Measurements from ENCODE around the gene CCDC141.

CCDC141 gene

DNA sequence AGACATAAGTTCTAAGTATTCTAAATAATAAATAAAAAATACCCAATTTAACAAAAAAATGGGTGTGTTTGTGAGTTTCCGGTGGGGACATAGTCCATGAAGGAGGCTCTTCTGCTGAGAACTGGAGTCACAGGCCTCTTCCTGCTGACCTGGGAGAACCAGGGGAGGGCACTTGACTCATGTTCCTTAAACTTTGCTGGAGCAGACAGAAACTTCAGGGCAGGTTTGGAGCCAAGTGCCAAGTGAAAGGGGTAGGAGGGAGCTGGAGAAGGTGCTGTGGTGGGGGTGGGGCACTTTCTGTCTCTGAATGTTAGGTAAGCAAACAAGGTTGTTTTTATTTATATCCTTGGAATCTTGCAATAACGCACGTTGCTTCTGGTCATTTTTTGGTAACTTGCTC, 163.9 kb downstream of the CCDC141 start:
- Histone ChIP-seq H3K4me1 (ENCODE audit: insufficient read depth, low read length) (no peaks in the 10 kb centered on the region), H3K36me3 (ENCODE audit: insufficient read depth, low read length) (no peaks in the 10 kb centered on the region), H3K4me2 (ENCODE audit: insufficient read depth, low read length) (no peak overlapping the region), H3K27me3 (ENCODE audit: insufficient read depth, low read length, poor library complexity) (no peaks in the 10 kb centered on the region), H3K9me3 (ENCODE audit: insufficient read depth, low read length, severe bottlenecking) (no peaks in the 10 kb centered on the region), H3K27ac (ENCODE audit: low read length) (no peak overlapping the region), H3K79me2 (ENCODE audit: insufficient read depth, low read length) (no peaks in the 10 kb centered on the region), H4K20me1 (ENCODE audit: insufficient read depth, low read length) (no peaks in the 10 kb centered on the region), H3K9ac (ENCODE audit: low read depth, low read length) (no peak overlapping the region), H2AFZ (ENCODE audit: low read depth, low read length) (no peak overlapping the region), H3K4me3 (ENCODE audit: low read depth in 1 of 2, low read length in 2 of 2) (no peak overlapping the region)
- DNase-seq (no peak), ATAC-seq (ENCODE audit: insufficient read depth, low read depth) (no peak)
- TF ChIP-seq, protein P1, sequence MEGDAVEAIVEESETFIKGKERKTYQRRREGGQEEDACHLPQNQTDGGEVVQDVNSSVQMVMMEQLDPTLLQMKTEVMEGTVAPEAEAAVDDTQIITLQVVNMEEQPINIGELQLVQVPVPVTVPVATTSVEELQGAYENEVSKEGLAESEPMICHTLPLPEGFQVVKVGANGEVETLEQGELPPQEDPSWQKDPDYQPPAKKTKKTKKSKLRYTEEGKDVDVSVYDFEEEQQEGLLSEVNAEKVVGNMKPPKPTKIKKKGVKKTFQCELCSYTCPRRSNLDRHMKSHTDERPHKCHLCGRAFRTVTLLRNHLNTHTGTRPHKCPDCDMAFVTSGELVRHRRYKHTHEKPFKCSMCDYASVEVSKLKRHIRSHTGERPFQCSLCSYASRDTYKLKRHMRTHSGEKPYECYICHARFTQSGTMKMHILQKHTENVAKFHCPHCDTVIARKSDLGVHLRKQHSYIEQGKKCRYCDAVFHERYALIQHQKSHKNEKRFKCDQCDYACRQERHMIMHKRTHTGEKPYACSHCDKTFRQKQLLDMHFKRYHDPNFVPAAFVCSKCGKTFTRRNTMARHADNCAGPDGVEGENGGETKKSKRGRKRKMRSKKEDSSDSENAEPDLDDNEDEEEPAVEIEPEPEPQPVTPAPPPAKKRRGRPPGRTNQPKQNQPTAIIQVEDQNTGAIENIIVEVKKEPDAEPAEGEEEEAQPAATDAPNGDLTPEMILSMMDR (IDR thresholded peaks at IDR 0.05; ENCODE audit: borderline replicate concordance, extremely low read depth, low read length, poor library complexity, severe bottlenecking) = no peak
- TF ChIP-seq EZH2 (IDR thresholded peaks at IDR 0.05; ENCODE audit: borderline replicate concordance, low read depth, low read length, severe bottlenecking) = no peak

- no peaks in the 10 kb centered on the region for H3K36me3 ChIP-seq (ENCODE audit: insufficient read depth, low read length)
- no peak overlapping the region for H3K27ac ChIP-seq (ENCODE audit: low read length)
- no peak overlapping the region for H3K4me2 ChIP-seq (ENCODE audit: insufficient read depth, low read length)
- H3K4me1 ChIP-seq (ENCODE audit: insufficient read depth, low read length) = no peaks in the 10 kb centered on the region
- H2AFZ ChIP-seq (ENCODE audit: low read depth, low read length) = no peak overlapping the region
- H3K79me2 ChIP-seq (ENCODE audit: insufficient read depth, low read length) = no peaks in the 10 kb centered on the region
- no peak for DNase-seq
- H4K20me1 ChIP-seq (ENCODE audit: insufficient read depth, low read length) = no peaks in the 10 kb centered on the region
- H3K27me3 ChIP-seq (ENCODE audit: insufficient read depth, low read length, poor library complexity) = no peaks in the 10 kb centered on the region
- H3K9ac ChIP-seq (ENCODE audit: low read depth, low read length) = no peak overlapping the region
- H3K9me3 ChIP-seq (ENCODE audit: insufficient read depth, low read length, severe bottlenecking) = no peaks in the 10 kb centered on the region
- H3K4me3 ChIP-seq (ENCODE audit: low read depth in 1 of 2, low read length in 2 of 2) = no peak overlapping the region
- no peak for ATAC-seq (ENCODE audit: insufficient read depth, low read depth)
- TF ChIP-seq, protein P1 (IDR thresholded peaks at IDR 0.05; ENCODE audit: borderline replicate concordance, extremely low read depth, low read length, poor library complexity, severe bottlenecking) = no peak
- TF ChIP-seq EZH2 (IDR thresholded peaks at IDR 0.05; ENCODE audit: borderline replicate concordance, low read depth, low read length, severe bottlenecking) = no peak
These were observed 165.5 kb downstream of the CCDC141 start for GRCh38 chr2:178884440-178884839.

- no peak overlapping the region for H3K4me3 ChIP-seq (ENCODE audit: low read depth in 1 of 2, low read length in 2 of 2)
- H4K20me1 ChIP-seq (ENCODE audit: insufficient read depth, low read length) = no peaks in the 10 kb centered on the region
- TF ChIP-seq EZH2 (IDR thresholded peaks at IDR 0.05; ENCODE audit: borderline replicate concordance, low read depth, low read length, severe bottlenecking) = no peak
- TF ChIP-seq, protein P1 (IDR thresholded peaks at IDR 0.05; ENCODE audit: borderline replicate concordance, extremely low read depth, low read length, poor library complexity, severe bottlenecking) = no peak
- H3K27ac ChIP-seq (ENCODE audit: low read length) = no peak overlapping the region
- no peak overlapping the region for H3K9ac ChIP-seq (ENCODE audit: low read depth, low read length)
- H3K4me1 ChIP-seq (ENCODE audit: insufficient read depth, low read length) = no peaks in the 10 kb centered on the region
- H3K36me3 ChIP-seq (ENCODE audit: insufficient read depth, low read length) = no peaks in the 10 kb centered on the region
- H3K27me3 ChIP-seq (ENCODE audit: insufficient read depth, low read length, poor library complexity) = no peaks in the 10 kb centered on the region
- no peak overlapping the region for H2AFZ ChIP-seq (ENCODE audit: low read depth, low read length)
- no peak overlapping the region for H3K4me2 ChIP-seq (ENCODE audit: insufficient read depth, low read length)
- no peaks in the 10 kb centered on the region for H3K9me3 ChIP-seq (ENCODE audit: insufficient read depth, low read length, severe bottlenecking)
- DNase-seq (no peak), ATAC-seq (ENCODE audit: insufficient read depth, low read depth) (no peak)
- no peaks in the 10 kb centered on the region for H3K79me2 ChIP-seq (ENCODE audit: insufficient read depth, low read length)
These were observed 167.1 kb downstream of the CCDC141 start for GRCh38 chr2:178882666-178883440.
